NCI-H1694 treated with DMSO at 0.1 percent for 48 hours (cell line): ENCODE data around the gene EYA2.

ENCODE experiments used
- DNase-seq: peaks from one replicate; lab custom pipeline; 2025; lab: John Stamatoyannopoulos, UW

The EYA2 gene

GRCh38 chr20:47111576-47111975 is 216.9 kb downstream of the EYA2 start:
- no peak for DNase-seq

- no peak for DNase-seq
Measured at GRCh38 chr20:47113362-47114109, 218.9 kb downstream of the EYA2 start.

- DNase-seq, result no peak
Measured at GRCh38 chr20:47115694-47116093, 221.1 kb downstream of the EYA2 start.

DNA sequence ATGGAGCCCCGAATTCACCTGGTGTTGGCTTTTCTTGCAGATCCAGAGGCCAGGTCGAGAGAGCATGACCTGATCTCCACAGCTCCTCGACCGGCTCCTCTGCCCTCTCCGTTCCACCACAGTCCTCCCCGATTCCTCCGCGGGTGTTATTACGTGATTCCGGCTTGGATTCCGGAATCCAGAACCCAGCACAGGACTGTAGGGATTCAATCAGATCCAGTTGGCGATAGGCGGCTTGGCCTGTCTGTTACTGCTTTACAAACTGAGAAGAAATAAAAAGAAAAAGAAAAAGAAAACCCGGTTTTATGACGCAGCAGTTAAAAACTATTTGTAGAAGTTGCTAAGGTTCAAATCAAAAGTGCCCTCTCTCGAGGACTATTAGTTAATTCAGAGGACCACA is 222.7 kb downstream of the EYA2 start:
- DNase-seq, result no peak

GRCh38 chr20:47117773-47118172 is 223.1 kb downstream of the EYA2 start:
- DNase-seq, result no peak

- DNase-seq, result no peak
Measured at GRCh38 chr20:47118206-47118605, 223.6 kb downstream of the EYA2 start.

- no peak for DNase-seq
Measured at GRCh38 chr20:47118641-47119040, 224.0 kb downstream of the EYA2 start.

- DNase-seq, result no peak
Measured at GRCh38 chr20:47120346-47120936, 225.8 kb downstream of the EYA2 start.

- no peak for DNase-seq
Measured at GRCh38 chr20:47122560-47122959, 227.9 kb downstream of the EYA2 start.

- DNase-seq, result no peak
Measured at GRCh38 chr20:47124181-47124717, 229.6 kb downstream of the EYA2 start.

GRCh38 chr20:47125508-47125757 is 230.8 kb downstream of the EYA2 start:
- no peak for DNase-seq

DNA sequence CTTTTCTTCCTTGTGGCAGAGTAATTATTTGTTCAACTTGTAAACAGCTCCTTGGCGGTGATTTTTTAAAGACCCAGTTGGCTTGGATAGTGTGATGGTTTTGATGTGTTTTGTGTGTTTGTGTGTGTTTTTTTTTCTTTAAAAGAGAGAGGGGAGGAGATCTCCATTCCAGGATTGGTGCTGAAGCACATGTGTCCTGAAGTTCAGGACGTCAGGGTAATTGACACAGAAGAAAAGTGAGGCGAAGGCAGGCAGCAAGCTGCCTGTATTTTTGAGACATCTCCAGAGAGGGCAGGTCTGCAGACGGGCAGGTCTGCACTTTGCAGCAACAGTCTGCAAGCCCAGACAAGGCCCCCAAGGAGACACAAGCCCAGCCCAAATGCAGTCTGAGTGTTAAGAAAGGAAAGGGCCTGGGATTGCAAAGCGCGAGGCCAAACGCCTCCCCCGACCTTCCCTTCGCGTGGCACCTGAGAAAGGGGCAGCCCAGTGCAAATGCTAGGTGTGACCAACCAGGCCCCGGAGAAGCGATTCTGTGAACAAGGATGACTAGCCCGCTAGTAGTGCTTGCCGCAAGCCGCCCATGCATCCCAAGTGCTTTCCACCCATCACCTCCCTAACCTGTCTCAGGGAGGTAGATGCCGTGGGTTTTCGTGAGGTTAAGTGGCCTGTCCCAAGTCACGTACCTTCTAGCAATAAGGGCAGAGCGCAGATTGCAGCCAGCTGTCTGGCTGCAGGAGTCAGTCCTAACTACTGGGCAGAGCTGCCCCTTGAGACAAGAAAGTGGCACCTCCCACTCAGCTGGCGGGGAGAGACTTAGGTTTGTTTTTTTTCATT is 231.3 kb downstream of the EYA2 start:
- no peak for DNase-seq

DNA sequence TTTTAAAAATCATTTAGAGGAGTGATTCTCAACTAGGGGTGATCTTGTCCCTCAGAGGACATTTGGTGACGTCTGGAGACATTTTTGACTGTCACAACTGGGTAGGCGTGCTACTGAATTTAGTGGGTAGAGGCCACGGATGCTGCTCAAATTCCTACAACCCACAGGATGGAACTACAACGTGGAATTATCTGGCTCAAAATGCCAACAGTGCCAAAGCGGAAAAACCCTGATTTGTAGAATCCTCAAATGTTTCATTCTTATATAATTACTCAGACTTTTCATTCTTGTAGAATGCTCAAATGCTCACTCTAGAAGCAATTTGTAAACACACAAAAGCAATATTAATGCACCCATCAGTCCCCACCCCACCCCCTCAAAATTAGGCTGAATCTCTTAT is 232.1 kb downstream of the EYA2 start:
- DNase-seq, result no peak

DNA sequence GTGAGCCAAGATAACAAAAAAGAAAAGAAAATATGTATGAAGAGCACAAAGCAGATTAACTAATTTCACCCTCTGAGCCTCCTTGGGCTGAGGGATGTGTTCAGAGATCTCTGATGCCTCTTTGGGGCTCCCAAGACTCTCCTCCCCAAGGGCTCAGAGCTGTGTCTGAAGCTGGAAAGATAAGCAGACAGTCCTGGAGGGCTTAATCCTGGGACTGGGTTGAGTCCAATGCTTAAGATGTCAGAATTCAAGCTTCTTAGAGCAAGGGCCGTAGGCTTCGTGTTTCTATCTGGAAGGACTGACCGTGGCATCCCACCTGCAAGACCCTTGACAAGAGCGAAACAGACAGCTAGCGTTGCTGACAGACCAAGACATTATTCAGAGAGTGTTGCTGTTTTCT is 232.9 kb downstream of the EYA2 start:
- no peak for DNase-seq

DNA sequence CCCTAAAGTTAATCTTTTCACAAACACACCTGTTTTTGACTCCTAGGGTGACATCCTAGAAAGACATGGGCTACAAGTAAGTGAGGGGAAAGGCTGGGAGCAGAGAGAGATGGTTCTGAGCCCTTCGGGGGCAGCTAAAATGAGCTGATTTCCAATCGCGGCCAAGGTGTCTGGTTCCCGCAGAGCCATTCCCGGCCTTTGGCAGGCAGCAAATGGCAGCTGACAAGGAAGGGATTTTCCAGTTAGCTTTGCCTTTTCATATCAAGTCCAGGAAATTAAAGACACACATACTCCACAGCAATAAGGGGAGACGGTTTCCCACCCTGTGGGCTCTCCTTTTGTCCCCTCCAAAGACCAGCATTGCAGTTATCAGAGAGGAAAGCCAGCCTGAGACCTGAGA is 233.4 kb downstream of the EYA2 start:
- DNase-seq, result no peak

DNA sequence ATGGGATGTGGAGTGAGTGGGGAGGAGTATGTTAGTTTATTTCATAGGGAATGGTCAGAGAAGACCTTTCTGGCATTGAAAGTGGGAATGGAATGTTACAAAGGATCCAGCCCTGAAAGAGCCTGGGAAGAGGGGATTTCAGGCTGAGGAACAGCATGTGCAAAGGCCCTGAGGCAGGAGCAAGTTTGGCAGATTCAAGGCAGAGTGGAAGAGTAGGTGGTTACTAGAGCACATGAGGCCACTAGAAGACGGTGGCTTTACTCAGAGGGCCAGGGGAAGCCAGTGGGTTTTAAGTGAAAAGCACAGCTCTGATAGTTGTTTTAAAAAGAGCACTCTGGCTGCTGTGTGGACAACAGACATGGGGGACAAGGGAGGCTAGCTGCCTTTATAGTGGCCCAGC is 234.7 kb downstream of the EYA2 start:
- no peak for DNase-seq

DNA sequence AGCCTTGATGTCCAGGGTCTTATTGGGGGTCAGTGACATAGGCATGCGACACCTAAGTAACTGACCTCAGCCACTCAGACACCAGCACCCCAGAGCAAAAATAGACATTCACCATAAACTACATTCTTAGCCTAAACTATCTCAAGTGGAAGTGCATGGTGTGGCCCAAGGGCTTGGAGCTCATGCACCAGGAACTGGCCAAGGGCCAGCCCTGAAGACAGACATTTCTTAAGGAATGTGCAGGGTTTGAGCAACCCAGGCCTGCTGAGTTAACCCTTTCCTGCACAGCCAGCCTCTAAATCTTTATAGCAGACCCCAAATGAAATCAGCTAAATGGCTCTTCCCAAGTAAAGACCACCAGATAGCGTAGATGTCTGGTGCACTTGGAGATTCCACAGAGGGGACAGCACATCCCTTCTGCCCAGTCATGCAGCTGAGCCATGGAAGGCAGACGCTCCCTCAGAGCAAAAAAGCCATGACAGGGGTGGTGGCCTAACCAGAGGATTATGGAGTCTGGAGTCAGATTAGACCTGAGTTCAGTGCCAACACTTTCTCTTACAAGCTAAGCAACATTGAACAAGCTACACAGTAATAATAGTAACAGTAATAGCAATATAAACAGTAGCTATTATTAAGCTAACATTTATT is 239.3 kb downstream of the EYA2 start:
- no peak for DNase-seq

DNA sequence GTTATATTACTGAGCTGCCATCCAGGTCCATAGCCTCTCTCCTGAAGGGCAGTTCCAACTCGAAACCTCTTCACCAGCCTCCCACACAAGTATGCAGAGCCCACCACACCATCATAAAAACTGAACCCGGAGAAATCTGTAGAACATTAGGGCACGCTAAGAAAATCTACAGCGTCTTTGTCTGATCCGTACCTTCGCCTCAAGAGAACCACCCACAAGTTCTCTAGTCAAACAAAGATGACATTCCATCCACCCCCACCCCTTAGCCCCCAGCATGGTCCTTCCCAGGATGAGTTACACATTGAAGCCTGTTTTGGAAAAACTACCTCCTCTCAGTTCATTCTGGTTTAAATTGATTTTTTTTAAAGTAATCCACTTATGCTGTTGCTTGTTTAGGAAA is 242.1 kb downstream of the EYA2 start:
- no peak for DNase-seq

- DNase-seq, result no peak
Measured at GRCh38 chr20:47137231-47137870, 242.7 kb downstream of the EYA2 start.

DNA sequence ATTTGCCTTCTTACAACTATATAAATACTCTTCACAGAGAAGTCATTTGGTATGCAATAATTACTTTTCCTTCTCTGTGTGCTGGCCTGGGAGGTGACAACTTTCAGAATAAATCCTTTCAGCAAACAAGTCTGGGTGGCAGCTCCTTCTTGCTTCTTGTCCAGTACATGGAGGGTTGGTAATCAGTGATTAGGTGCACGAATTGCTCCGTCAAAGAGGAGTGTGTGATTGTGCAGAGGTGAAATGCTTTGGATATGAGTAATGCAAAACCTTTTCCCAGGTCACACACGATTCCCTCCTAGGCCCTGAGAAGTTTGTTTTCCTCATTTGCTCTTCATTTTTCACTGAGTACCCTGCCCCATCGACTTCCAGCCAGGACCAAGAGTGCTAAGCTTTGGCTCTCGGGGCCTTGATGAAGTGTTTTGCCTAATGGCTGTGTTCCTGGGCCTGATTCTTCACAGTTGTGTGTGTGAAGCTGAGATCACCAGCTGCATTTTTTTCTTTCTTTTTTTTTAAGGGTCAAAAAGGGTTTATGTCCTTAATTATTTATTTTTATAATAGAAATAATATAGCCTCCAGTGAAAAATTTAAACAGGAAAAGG is 245.4 kb downstream of the EYA2 start:
- DNase-seq, result no peak

GRCh38 chr20:47141350-47141921 is 246.8 kb downstream of the EYA2 start:
- DNase-seq, result no peak
